DOHH2 (cell line): ENCODE measurements around the gene AKAP13.
A peak's percentile ranks its signal among the peaks of the same experiment; 100 is the strongest.

Experiments
- H3F3A ChIP-seq: fragments of 200-600 bp; sonication (generic), shearing (Covaris generic); 2 replicates; pipeline ENCODE4 v1.6.0; 2016; ENCODE audit warnings: antibody characterized with exemption, mild to moderate bottlenecking; ENCODE audit not compliant: control insufficient read depth, insufficient read depth
- H3K27ac ChIP-seq: fragments of 200-600 bp; sonication (generic); 2 replicates; pipeline ENCODE4 v1.5.1; 2014; ENCODE audit warnings: low read depth, mild to moderate bottlenecking, low read length, moderate library complexity
- H3K27me3 ChIP-seq: fragments of 200-600 bp; sonication (generic); 2 replicates; pipeline ENCODE4 v1.6.1; 2014; ENCODE audit warnings: mild to moderate bottlenecking, low read length, mixed read lengths; ENCODE audit not compliant: control insufficient read depth
- H3K36me3 ChIP-seq: fragments of 200-600 bp; sonication (generic); 2 replicates; pipeline ENCODE4 v1.6.1; 2014; ENCODE audit warnings: mild to moderate bottlenecking, low read length, moderate library complexity, mixed read lengths; ENCODE audit not compliant: control insufficient read depth
- H3K4me1 ChIP-seq: fragments of 200-600 bp; sonication (generic); 2 replicates; pipeline ENCODE4 v1.6.1; 2014; ENCODE audit warnings: mild to moderate bottlenecking, low read length, mixed read lengths; ENCODE audit not compliant: control insufficient read depth
- H3K4me2 ChIP-seq: fragments of 200-600 bp; sonication (generic); 2 replicates; pipeline ENCODE4 v1.6.0; 2014; ENCODE audit warnings: mild to moderate bottlenecking, low read length, moderate library complexity
- H3K4me3 ChIP-seq: fragments of 200-600 bp; sonication (generic); 2 replicates; pipeline ENCODE4 v1.5.1; 2014; ENCODE audit warnings: mild to moderate bottlenecking, low read length, mixed read lengths
- H3K79me2 ChIP-seq: fragments of 200-600 bp; sonication (generic); 2 replicates; pipeline ENCODE4 v1.6.1; 2014; ENCODE audit warnings: mild to moderate bottlenecking, low read length, mixed read lengths; ENCODE audit not compliant: control insufficient read depth
- H3K9me2 ChIP-seq: fragments of 200-600 bp; sonication (generic); replicated peaks from 2 replicates; pipeline ENCODE4 v1.6.1; 2014; ENCODE audit warnings: mild to moderate bottlenecking, low read length, mixed read lengths; ENCODE audit not compliant: control insufficient read depth
- H3K9me3 ChIP-seq: fragments of 200-600 bp; sonication (generic); 2 replicates; pipeline ENCODE4 v1.6.1; 2014; ENCODE audit warnings: antibody characterized with exemption, low read length, mixed read lengths; ENCODE audit not compliant: control insufficient read depth, insufficient read depth
- H4K20me1 ChIP-seq: fragments of 200-600 bp; sonication (generic); 2 replicates; pipeline ENCODE4 v1.6.0; 2014; ENCODE audit warnings: low read depth, mild to moderate bottlenecking, antibody characterized with exemption, low read length, moderate library complexity; ENCODE audit not compliant: control insufficient read depth, insufficient read depth
- CTCF ChIP-seq: fragments of 200-600 bp; sonication (generic); IDR thresholded peaks from one replicate; pipeline ENCODE4 v1.5.1; 2014; ENCODE audit warnings: antibody characterized with exemption, mild to moderate bottlenecking, low read depth, low read length; ENCODE audit not compliant: poor library complexity, severe bottlenecking
- EZH2phosphoT487 ChIP-seq: fragments of 200-600 bp; sonication (generic); IDR thresholded peaks from 2 replicates; pipeline ENCODE4 v1.6.1; 2017; ENCODE audit warnings: borderline replicate concordance, mild to moderate bottlenecking, antibody characterized with exemption, low read length, moderate library complexity, mixed read lengths

The AKAP13 gene

GRCh38 chr15:85523530-85523929 lies 143.1 kb downstream of the AKAP13 start:
- H3K79me2 ChIP-seq, result peaks cover 30% of the 10 kb centered on the region
- no peaks in the 10 kb centered on the region for H3F3A ChIP-seq

GRCh38 chr15:85525755-85526154 lies 145.4 kb downstream of the AKAP13 start:
- H3K9me2 ChIP-seq, result no peaks in the 10 kb centered on the region
- no peak for TF ChIP-seq EZH2phosphoT487
- TF ChIP-seq CTCF, result no peak
- H3K36me3 ChIP-seq, result peaks cover 23% of the 10 kb centered on the region
- no peaks in the 10 kb centered on the region for H3K27me3 ChIP-seq
- H3K9me3 ChIP-seq, result no peaks in the 10 kb centered on the region
- H3K4me2 ChIP-seq, result peak overlapping the region; percentile 56
- H3K27ac ChIP-seq, result 0 out of 2 replicates have a peak overlapping the region, but pooled peaks have one; percentile 14
- H3K4me1 ChIP-seq, result peaks cover 43% of the 10 kb centered on the region
- peak overlapping the region; percentile 32 for H3K4me3 ChIP-seq
- H3F3A ChIP-seq, result no peaks in the 10 kb centered on the region
- no peaks in the 10 kb centered on the region for H4K20me1 ChIP-seq
- H3K79me2 ChIP-seq, result peaks cover 26% of the 10 kb centered on the region

More at GRCh38 chr15:85523530-85523929, 143.1 kb downstream of the AKAP13 start:
- H3K9me2 ChIP-seq, result no peaks in the 10 kb centered on the region
- H3K36me3 ChIP-seq, result peaks cover 14% of the 10 kb centered on the region
- TF ChIP-seq EZH2phosphoT487 (no peak), CTCF (no peak)
- peaks cover 43% of the 10 kb centered on the region for H3K4me1 ChIP-seq
- no peaks in the 10 kb centered on the region for H3K9me3 ChIP-seq
- H4K20me1 ChIP-seq, result 0 out of 2 replicates have a peak, but pooled peaks cover 4% of the 10 kb centered on the region
- H3K4me2 ChIP-seq, result no peak overlapping the region
- no peak overlapping the region for H3K27ac ChIP-seq
- no peaks in the 10 kb centered on the region for H3K27me3 ChIP-seq
- no peak overlapping the region for H3K4me3 ChIP-seq

- no peaks in the 10 kb centered on the region for H3K9me2 ChIP-seq
- no peak for TF ChIP-seq CTCF
- TF ChIP-seq EZH2phosphoT487, result no peak
- no peak overlapping the region for H3K4me3 ChIP-seq
- H3K4me1 ChIP-seq, result peaks cover 62% of the 10 kb centered on the region
- H3K27me3 ChIP-seq, result no peaks in the 10 kb centered on the region
- H3K79me2 ChIP-seq, result peaks cover 24% of the 10 kb centered on the region
- peaks cover 19% of the 10 kb centered on the region for H3K36me3 ChIP-seq
- peak overlapping the region; percentile 37; the same call in 1 of the 2 replicates for H3K4me2 ChIP-seq
- no peaks in the 10 kb centered on the region for H4K20me1 ChIP-seq
- peaks cover 7% of the 10 kb centered on the region; the same call in 1 of the 2 replicates for H3F3A ChIP-seq
- H3K9me3 ChIP-seq, result no peaks in the 10 kb centered on the region
- no peak overlapping the region for H3K27ac ChIP-seq
Measured at GRCh38 chr15:85527895-85528294, 147.5 kb downstream of the AKAP13 start.
